ENCODE measurements around the gene LAMC2. TPM values are rescaled to one million over a fixed set of nuclear protein-coding genes. Genes with fewer than 3 reads are reported as not detected.

The LAMC2 gene
- total and polyA plus RNA-seq, 10 of the 15 experiments (the other 5 are each of a cell fraction or from before 2014, with no cell fraction given): 0.27 to 1.5 (median 0.92) TPM

DNA sequence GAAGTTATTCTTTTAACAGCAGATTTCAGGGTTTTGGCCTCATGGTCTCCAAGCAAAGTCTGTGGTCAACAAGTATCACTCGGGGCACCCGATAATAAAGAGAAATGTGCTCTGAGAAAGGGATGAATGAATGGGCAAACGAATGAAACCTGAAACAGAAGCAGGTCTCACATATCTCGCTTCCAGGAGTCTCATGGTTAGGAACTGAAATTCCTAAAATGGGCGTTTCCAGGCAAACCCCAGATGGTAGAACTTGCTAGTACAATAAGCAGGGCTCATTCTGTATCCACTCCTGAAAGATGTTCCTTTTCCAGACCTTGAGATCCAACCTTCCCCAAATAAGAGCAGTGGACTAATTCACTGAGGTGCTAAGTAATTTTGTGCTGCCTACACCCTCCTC, 87.2 kb downstream of the LAMC2 start:
- H3K79me2 ChIP-seq (ENCODE audit: control insufficient read depth, insufficient read depth, low read length): no peaks in the 10 kb centered on the region
- FAIRE-seq (peak; percentile 82), DNase-seq (ENCODE audit: low read depth, low spot score) (no peak), ATAC-seq (peak; percentile 29)
- BruUV-seq (replicated peaks): no TSS peak
- H4K20me1 ChIP-seq (ENCODE audit: control insufficient read depth, insufficient read depth): no peaks in the 10 kb centered on the region
- ChIA-PET RAD21 (ENCODE audit: unreplicated experiment) (interaction anchor here (1.2 to 1.5 kb wide), 2 partner anchors 11 to 45 kb away, joined by 3 to 4 read pairs; no protein-coding TSS in a partner anchor), SMC1A (ENCODE audit: uncharacterized antibody, unreplicated experiment) (interaction anchor here (0.8 to 1.7 kb wide), 4 partner anchors 8 to 45 kb away, joined by 3 to 9 read pairs (median 4); no protein-coding TSS in a partner anchor), CTCF (interaction anchor here (2.5 kb wide), 1 partner anchor 45 kb away, joined by 8 read pairs; no protein-coding TSS in a partner anchor), POLR2A (interaction anchor here (0.9 kb wide), 1 partner anchor 14 kb away, joined by 3 read pairs; no protein-coding TSS in a partner anchor)
- H2AFZ ChIP-seq (ENCODE audit: control insufficient read depth, low read depth, low read length): 0 out of 2 replicates have a peak overlapping the region, but pooled peaks have one; percentile 31
- H3K4me3 ChIP-seq: no peak overlapping the region
- H3K36me3 ChIP-seq (ENCODE audit: control insufficient read depth in 2 of 2, insufficient read depth in 2 of 2, low read length in 1 of 2): no peaks in the 10 kb centered on the region
- H3K4me2 ChIP-seq (ENCODE audit: control insufficient read depth, insufficient read depth): no peak overlapping the region
- intact Hi-C loops (cut with micrococcal nuclease; ENCODE audit: unreplicated experiment): loop anchor here (2.0 to 10.0 kb wide), 2 partner anchors 58 to 310 kb away; no protein-coding TSS in a partner anchor
- H3K9ac ChIP-seq (ENCODE audit: control insufficient read depth, insufficient read depth, low read length): no peak overlapping the region
- no peaks in the 10 kb centered on the region; the same call in 1 of the 2 replicates for H3K4me1 ChIP-seq (ENCODE audit: control insufficient read depth, insufficient read depth, low read length)
- H3K27ac ChIP-seq (ENCODE audit: control insufficient read depth, insufficient read depth): no peak overlapping the region
- TF ChIP-seq, protein P1, sequence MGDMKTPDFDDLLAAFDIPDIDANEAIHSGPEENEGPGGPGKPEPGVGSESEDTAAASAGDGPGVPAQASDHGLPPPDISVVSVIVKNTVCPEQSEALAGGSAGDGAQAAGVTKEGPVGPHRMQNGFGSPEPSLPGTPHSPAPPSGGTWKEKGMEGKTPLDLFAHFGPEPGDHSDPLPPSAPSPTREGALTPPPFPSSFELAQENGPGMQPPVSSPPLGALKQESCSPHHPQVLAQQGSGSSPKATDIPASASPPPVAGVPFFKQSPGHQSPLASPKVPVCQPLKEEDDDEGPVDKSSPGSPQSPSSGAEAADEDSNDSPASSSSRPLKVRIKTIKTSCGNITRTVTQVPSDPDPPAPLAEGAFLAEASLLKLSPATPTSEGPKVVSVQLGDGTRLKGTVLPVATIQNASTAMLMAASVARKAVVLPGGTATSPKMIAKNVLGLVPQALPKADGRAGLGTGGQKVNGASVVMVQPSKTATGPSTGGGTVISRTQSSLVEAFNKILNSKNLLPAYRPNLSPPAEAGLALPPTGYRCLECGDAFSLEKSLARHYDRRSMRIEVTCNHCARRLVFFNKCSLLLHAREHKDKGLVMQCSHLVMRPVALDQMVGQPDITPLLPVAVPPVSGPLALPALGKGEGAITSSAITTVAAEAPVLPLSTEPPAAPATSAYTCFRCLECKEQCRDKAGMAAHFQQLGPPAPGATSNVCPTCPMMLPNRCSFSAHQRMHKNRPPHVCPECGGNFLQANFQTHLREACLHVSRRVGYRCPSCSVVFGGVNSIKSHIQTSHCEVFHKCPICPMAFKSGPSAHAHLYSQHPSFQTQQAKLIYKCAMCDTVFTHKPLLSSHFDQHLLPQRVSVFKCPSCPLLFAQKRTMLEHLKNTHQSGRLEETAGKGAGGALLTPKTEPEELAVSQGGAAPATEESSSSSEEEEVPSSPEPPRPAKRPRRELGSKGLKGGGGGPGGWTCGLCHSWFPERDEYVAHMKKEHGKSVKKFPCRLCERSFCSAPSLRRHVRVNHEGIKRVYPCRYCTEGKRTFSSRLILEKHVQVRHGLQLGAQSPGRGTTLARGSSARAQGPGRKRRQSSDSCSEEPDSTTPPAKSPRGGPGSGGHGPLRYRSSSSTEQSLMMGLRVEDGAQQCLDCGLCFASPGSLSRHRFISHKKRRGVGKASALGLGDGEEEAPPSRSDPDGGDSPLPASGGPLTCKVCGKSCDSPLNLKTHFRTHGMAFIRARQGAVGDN (IDR thresholded peaks at IDR 0.05): 0 out of 2 replicates have a peak, but pooled peaks have one; percentile 10
- peak in 1 of 2 experiments; percentile 55; a peak in 1 of 4 replicates for TF ChIP-seq IKZF2 (IDR thresholded peaks at IDR 0.05)
- 0 out of 2 replicates have a peak, but pooled peaks have one; percentile 68 for TF ChIP-seq ZNF24 (IDR thresholded peaks at IDR 0.05)
- TF ChIP-seq NFIC (IDR thresholded peaks at IDR 0.05; ENCODE audit: low read depth, low read length): 0 out of 2 replicates have a peak, but pooled peaks have one; percentile 27
- TF ChIP-seq, protein P2, sequence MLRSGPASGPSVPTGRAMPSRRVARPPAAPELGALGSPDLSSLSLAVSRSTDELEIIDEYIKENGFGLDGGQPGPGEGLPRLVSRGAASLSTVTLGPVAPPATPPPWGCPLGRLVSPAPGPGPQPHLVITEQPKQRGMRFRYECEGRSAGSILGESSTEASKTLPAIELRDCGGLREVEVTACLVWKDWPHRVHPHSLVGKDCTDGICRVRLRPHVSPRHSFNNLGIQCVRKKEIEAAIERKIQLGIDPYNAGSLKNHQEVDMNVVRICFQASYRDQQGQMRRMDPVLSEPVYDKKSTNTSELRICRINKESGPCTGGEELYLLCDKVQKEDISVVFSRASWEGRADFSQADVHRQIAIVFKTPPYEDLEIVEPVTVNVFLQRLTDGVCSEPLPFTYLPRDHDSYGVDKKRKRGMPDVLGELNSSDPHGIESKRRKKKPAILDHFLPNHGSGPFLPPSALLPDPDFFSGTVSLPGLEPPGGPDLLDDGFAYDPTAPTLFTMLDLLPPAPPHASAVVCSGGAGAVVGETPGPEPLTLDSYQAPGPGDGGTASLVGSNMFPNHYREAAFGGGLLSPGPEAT (IDR thresholded peaks at IDR 0.05; ENCODE audit: low read depth): no peak
- in situ Hi-C loops (cut with MboI): no loop called here
- 33% methylated on average over 5 of the region's 5 CpGs for WGBS (ENCODE audit: insufficient coverage, insufficient replicate concordance, low lambda C conversion rate, missing lambda C conversion rate)
- H3K27me3 ChIP-seq (replicated peaks in 1 of 2; ENCODE audit: control insufficient read depth in 2 of 2, insufficient read depth in 2 of 2, low read length in 1 of 2): no peaks in the 10 kb centered on the region; a peak in 1 of 4 replicates
- no peaks in the 10 kb centered on the region for H3K9me3 ChIP-seq (replicated peaks; ENCODE audit: control insufficient read depth, insufficient read depth, low read length)
